ENCODE results near the gene KCNE4. TPM values are rescaled to one million over a fixed set of nuclear protein-coding genes. Genes with fewer than 3 reads are reported as not detected.

KCNE4 gene
- total and polyA plus RNA-seq, 2 donors (not counting 1 experiment from before 2014, with no cell fraction given) = not detected

DNA sequence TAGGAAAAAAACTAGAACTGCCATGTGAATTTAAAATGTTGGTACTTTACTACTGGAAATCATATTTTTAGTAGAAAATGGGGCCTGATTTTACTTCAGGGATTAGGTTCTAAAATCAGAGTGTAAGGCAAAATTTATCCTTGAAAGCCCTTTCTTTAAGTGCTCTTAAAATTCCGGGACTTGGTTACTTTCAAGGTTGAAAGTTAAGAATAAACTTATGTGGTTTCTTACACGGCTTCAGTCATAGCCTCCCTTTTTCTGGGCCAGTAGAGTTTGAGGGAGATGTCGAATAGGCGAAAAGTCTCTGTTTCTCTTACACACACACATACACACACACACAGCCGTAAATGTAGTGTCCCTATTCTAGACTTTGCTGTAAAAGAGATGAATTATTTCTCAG is 13.1 kb downstream of the KCNE4 start:
- H3K9me3 ChIP-seq (ENCODE audit: control extremely low read depth in 1 of 3, control insufficient read depth in 2 of 3, insufficient read depth in 1 of 3, low read length in 2 of 3) = no peaks in the 10 kb centered on the region
- Mint-ChIP-seq H3K4me1 (no peaks in the 10 kb centered on the region), H3K9me3 (ENCODE audit: insufficient read depth) (no peaks in the 10 kb centered on the region), H3K4me3 (no peak overlapping the region), H3K27ac (no peak overlapping the region), H3K27me3 (peaks cover 12% of the 10 kb centered on the region)
- DNase-seq = no peak
- POLR2A ChIA-PET = no interaction called here
- no CpG with 5 or more reads among the region's 5 CpGs for WGBS (ENCODE audit: insufficient coverage)
- no peaks in the 10 kb centered on the region for H3K36me3 ChIP-seq (replicated peaks in 1 of 2; ENCODE audit: control extremely low read depth in 1 of 2, control insufficient read depth in 1 of 2, extremely low read depth in 1 of 2, insufficient read depth in 2 of 2, low read length in 1 of 2)
- no peaks in the 10 kb centered on the region for H3K27me3 ChIP-seq (replicated peaks in 1 of 4; ENCODE audit: control extremely low read depth in 1 of 4, control insufficient read depth in 3 of 4, insufficient read depth in 4 of 4, low read length in 3 of 4)
- intact Hi-C loops (cut with micrococcal nuclease) = no loop called here
- H3K4me2 ChIP-seq (replicated peaks; ENCODE audit: low read depth, low read length, poor library complexity, severe bottlenecking) = no peak overlapping the region
- H3K4me1 ChIP-seq (ENCODE audit: control insufficient read depth in 2 of 2, insufficient read depth in 2 of 2, low read length in 2 of 2) = no peaks in the 10 kb centered on the region
- TF ChIP-seq EZH2 (IDR thresholded peaks at IDR 0.05; ENCODE audit: borderline replicate concordance, insufficient read depth, low read depth, low read length, poor library complexity, severe bottlenecking) = no peak
- TF ChIP-seq, protein P1, sequence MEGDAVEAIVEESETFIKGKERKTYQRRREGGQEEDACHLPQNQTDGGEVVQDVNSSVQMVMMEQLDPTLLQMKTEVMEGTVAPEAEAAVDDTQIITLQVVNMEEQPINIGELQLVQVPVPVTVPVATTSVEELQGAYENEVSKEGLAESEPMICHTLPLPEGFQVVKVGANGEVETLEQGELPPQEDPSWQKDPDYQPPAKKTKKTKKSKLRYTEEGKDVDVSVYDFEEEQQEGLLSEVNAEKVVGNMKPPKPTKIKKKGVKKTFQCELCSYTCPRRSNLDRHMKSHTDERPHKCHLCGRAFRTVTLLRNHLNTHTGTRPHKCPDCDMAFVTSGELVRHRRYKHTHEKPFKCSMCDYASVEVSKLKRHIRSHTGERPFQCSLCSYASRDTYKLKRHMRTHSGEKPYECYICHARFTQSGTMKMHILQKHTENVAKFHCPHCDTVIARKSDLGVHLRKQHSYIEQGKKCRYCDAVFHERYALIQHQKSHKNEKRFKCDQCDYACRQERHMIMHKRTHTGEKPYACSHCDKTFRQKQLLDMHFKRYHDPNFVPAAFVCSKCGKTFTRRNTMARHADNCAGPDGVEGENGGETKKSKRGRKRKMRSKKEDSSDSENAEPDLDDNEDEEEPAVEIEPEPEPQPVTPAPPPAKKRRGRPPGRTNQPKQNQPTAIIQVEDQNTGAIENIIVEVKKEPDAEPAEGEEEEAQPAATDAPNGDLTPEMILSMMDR (IDR thresholded peaks at IDR 0.05) = no peak
- H3K9ac ChIP-seq (ENCODE audit: low read length) = no peak overlapping the region
- H3K27ac ChIP-seq (ENCODE audit: low read length in 2 of 2) = no peak overlapping the region
- no peak for ATAC-seq (ENCODE audit: low read depth)
- CTCF ChIA-PET = no interaction called here
- no peaks in the 10 kb centered on the region for H3K79me2 ChIP-seq (ENCODE audit: control insufficient read depth, insufficient read depth, low read length)
- no peaks in the 10 kb centered on the region for H4K20me1 ChIP-seq (ENCODE audit: control insufficient read depth, insufficient read depth, low read length, poor library complexity, severe bottlenecking)
- H3K4me3 ChIP-seq (ENCODE audit: control extremely low read depth in 1 of 5, extremely low read depth in 1 of 5, insufficient read depth in 1 of 5, low read depth in 2 of 5, low read length in 4 of 5) = no peak overlapping the region
- H2AFZ ChIP-seq (ENCODE audit: insufficient read depth, low read depth, low read length, poor library complexity, severe bottlenecking) = no peak overlapping the region

DNA sequence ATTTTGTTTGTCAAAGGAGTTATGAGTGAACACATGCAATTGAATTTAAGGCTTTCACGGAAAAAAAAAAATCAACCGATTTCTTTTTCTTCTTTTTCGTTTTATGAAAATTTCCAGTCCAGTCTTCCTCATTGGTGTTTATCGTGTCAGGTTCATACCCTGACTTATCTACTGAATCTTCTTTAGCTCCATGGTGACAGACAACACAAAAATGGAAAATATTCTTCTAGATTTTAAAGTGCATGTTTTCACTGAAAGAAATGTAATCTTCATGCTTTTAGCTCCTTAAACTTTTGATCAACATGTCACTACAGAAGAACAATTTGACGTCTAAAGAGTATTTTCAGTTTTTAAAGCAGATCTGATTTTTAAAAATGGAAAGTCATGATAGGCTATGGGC is 14.7 kb downstream of the KCNE4 start:
- DNase-seq = no peak
- H3K79me2 ChIP-seq (ENCODE audit: control insufficient read depth, insufficient read depth, low read length) = no peaks in the 10 kb centered on the region
- no peak overlapping the region for H3K27ac ChIP-seq (ENCODE audit: low read length in 2 of 2)
- H3K27me3 ChIP-seq (replicated peaks in 1 of 4; ENCODE audit: control extremely low read depth in 1 of 4, control insufficient read depth in 3 of 4, insufficient read depth in 4 of 4, low read length in 3 of 4) = no peaks in the 10 kb centered on the region
- Mint-ChIP-seq H3K9me3 (ENCODE audit: insufficient read depth) (no peaks in the 10 kb centered on the region), H3K4me1 (no peaks in the 10 kb centered on the region), H3K4me3 (no peak overlapping the region), H3K27me3 (peaks cover 8% of the 10 kb centered on the region), H3K27ac (no peak overlapping the region)
- ATAC-seq (ENCODE audit: low read depth) = no peak
- H3K4me3 ChIP-seq (ENCODE audit: control extremely low read depth in 1 of 5, extremely low read depth in 1 of 5, insufficient read depth in 1 of 5, low read depth in 2 of 5, low read length in 4 of 5) = no peak overlapping the region
- intact Hi-C loops (cut with micrococcal nuclease) = no loop called here
- no peak overlapping the region for H3K9ac ChIP-seq (ENCODE audit: low read length)
- no peaks in the 10 kb centered on the region for H4K20me1 ChIP-seq (ENCODE audit: control insufficient read depth, insufficient read depth, low read length, poor library complexity, severe bottlenecking)
- POLR2A ChIA-PET = no interaction called here
- 100% methylated on average over 2 of the region's 5 CpGs for WGBS (ENCODE audit: insufficient coverage)
- no peaks in the 10 kb centered on the region for H3K9me3 ChIP-seq (ENCODE audit: control extremely low read depth in 1 of 3, control insufficient read depth in 2 of 3, insufficient read depth in 1 of 3, low read length in 2 of 3)
- no peaks in the 10 kb centered on the region for H3K36me3 ChIP-seq (replicated peaks in 1 of 2; ENCODE audit: control extremely low read depth in 1 of 2, control insufficient read depth in 1 of 2, extremely low read depth in 1 of 2, insufficient read depth in 2 of 2, low read length in 1 of 2)
- no peak overlapping the region for H2AFZ ChIP-seq (ENCODE audit: insufficient read depth, low read depth, low read length, poor library complexity, severe bottlenecking)
- H3K4me1 ChIP-seq (ENCODE audit: control insufficient read depth in 2 of 2, insufficient read depth in 2 of 2, low read length in 2 of 2) = no peaks in the 10 kb centered on the region
- H3K4me2 ChIP-seq (replicated peaks; ENCODE audit: low read depth, low read length, poor library complexity, severe bottlenecking) = no peak overlapping the region
- TF ChIP-seq, protein P1 (IDR thresholded peaks at IDR 0.05) = no peak
- no peak for TF ChIP-seq EZH2 (IDR thresholded peaks at IDR 0.05; ENCODE audit: borderline replicate concordance, insufficient read depth, low read depth, low read length, poor library complexity, severe bottlenecking)
- CTCF ChIA-PET = no interaction called here
